Measurements from ENCODE around the gene EMSY. TPM values are rescaled to one million over a fixed set of nuclear protein-coding genes. Genes with fewer than 3 reads are reported as not detected.

Gene EMSY
- total and polyA plus RNA-seq, 2 donors (not counting 1 experiment from before 2014, with no cell fraction given): 27.4 to 59.7 TPM

DNA sequence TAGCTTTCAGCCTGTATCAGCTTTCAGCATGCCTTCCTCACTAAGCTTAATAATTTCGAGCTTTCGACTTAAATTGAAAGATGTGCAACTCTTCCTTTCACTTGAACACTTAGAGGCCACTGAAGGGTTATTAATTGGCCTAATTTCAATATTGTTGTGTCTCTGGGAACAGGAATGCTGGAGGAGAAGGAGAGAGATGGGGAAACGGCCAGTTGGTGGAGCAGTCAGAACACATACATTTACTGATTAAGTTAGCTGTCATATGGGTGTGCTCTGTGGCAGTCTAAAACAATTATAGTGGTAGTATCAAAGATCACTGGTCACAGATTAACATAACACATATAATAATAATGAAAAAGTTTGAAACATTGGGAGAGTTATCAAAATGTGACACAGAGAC, 119.5 kb downstream of the EMSY start:
- Histone ChIP-seq H3K79me2 (ENCODE audit: control insufficient read depth, insufficient read depth, low read length) (no peaks in the 10 kb centered on the region), H3K27ac (ENCODE audit: low read length in 2 of 2) (no peak overlapping the region), H3K27me3 (replicated peaks in 1 of 4; ENCODE audit: control extremely low read depth in 1 of 4, control insufficient read depth in 3 of 4, insufficient read depth in 4 of 4, low read length in 3 of 4) (peaks cover 0 to 17% (median 6%) of the 10 kb centered on the region in 4 experiments), H2AFZ (ENCODE audit: insufficient read depth, low read depth, low read length, poor library complexity, severe bottlenecking) (no peak overlapping the region), H3K36me3 (replicated peaks in 1 of 2; ENCODE audit: control extremely low read depth in 1 of 2, control insufficient read depth in 1 of 2, extremely low read depth in 1 of 2, insufficient read depth in 2 of 2, low read length in 1 of 2) (no peaks in the 10 kb centered on the region), H3K9ac (ENCODE audit: low read length) (no peak overlapping the region), H4K20me1 (ENCODE audit: control insufficient read depth, insufficient read depth, low read length, poor library complexity, severe bottlenecking) (no peaks in the 10 kb centered on the region), H3K4me2 (replicated peaks; ENCODE audit: low read depth, low read length, poor library complexity, severe bottlenecking) (no peak overlapping the region), H3K9me3 (ENCODE audit: control extremely low read depth in 1 of 3, control insufficient read depth in 2 of 3, insufficient read depth in 1 of 3, low read length in 2 of 3) (no peaks in the 10 kb centered on the region), H3K4me3 (ENCODE audit: control extremely low read depth in 1 of 5, extremely low read depth in 1 of 5, insufficient read depth in 1 of 5, low read depth in 2 of 5, low read length in 4 of 5) (no peak overlapping the region), H3K4me1 (ENCODE audit: control insufficient read depth in 2 of 2, insufficient read depth in 2 of 2, low read length in 2 of 2) (no peaks in the 10 kb centered on the region)
- intact Hi-C loops (cut with micrococcal nuclease): no loop called here
- POLR2A ChIA-PET: no interaction called here
- H3K4me3 Mint-ChIP-seq: no peak overlapping the region
- no peaks in the 10 kb centered on the region for H3K9me3 Mint-ChIP-seq (ENCODE audit: insufficient read depth)
- no peak overlapping the region for H3K27ac Mint-ChIP-seq
- H3K27me3 Mint-ChIP-seq: peaks cover 31% of the 10 kb centered on the region
- TF ChIP-seq EZH2 (IDR thresholded peaks at IDR 0.05; ENCODE audit: borderline replicate concordance, insufficient read depth, low read depth, low read length, poor library complexity, severe bottlenecking) (no peak), CTCF (IDR thresholded peaks at IDR 0.05) (no peak)
- DNase-seq (no peak), ATAC-seq (ENCODE audit: low read depth) (no peak)
- peaks cover 1% of the 10 kb centered on the region for H3K4me1 Mint-ChIP-seq
- CTCF ChIA-PET: interaction anchor here (1.0 kb wide), 1 partner anchor 9 kb away, joined by 3 read pairs; no protein-coding TSS in a partner anchor
- no CpG with 5 or more reads among the region's 3 CpGs for WGBS (ENCODE audit: insufficient coverage)

DNA sequence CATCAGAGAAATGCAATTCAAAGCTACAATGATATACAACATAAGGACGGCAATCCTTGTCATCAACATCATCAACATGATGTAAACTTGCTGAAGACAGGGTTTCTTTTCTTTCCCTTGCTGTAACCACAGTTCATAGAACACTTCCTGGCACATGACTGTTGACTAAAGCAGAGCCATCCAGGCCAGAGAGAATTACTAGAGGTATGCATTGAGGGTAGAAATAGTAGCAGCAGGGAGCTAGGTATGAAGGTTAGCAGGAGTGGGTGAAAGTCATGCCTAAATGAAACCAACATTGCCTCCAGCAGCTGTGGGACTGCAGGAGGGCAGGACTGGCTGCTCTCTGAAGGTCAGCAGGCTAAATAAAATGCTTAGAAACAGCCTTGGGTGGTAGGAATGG, 122.0 kb downstream of the EMSY start:
- DNase-seq: no peak
- CTCF ChIA-PET: interaction anchor here (0.7 kb wide), 1 partner anchor 115 kb away, joined by 3 read pairs; no protein-coding TSS in a partner anchor
- Histone ChIP-seq H3K27me3 (replicated peaks in 1 of 4; ENCODE audit: control extremely low read depth in 1 of 4, control insufficient read depth in 3 of 4, insufficient read depth in 4 of 4, low read length in 3 of 4) (peaks cover 0 to 9% (median 4%) of the 10 kb centered on the region in 4 experiments), H3K36me3 (replicated peaks in 1 of 2; ENCODE audit: control extremely low read depth in 1 of 2, control insufficient read depth in 1 of 2, extremely low read depth in 1 of 2, insufficient read depth in 2 of 2, low read length in 1 of 2) (no peaks in the 10 kb centered on the region), H3K9me3 (ENCODE audit: control extremely low read depth in 1 of 3, control insufficient read depth in 2 of 3, insufficient read depth in 1 of 3, low read length in 2 of 3) (peaks cover 0 to 1% (median 0%) of the 10 kb centered on the region in 3 donors), H3K4me3 (ENCODE audit: control extremely low read depth in 1 of 5, extremely low read depth in 1 of 5, insufficient read depth in 1 of 5, low read depth in 2 of 5, low read length in 4 of 5) (no peak overlapping the region), H3K9ac (ENCODE audit: low read length) (no peak overlapping the region), H3K27ac (ENCODE audit: low read length in 2 of 2) (no peak overlapping the region), H3K4me1 (ENCODE audit: control insufficient read depth in 2 of 2, insufficient read depth in 2 of 2, low read length in 2 of 2) (no peaks in the 10 kb centered on the region), H2AFZ (ENCODE audit: insufficient read depth, low read depth, low read length, poor library complexity, severe bottlenecking) (no peak overlapping the region), H3K4me2 (replicated peaks; ENCODE audit: low read depth, low read length, poor library complexity, severe bottlenecking) (no peak overlapping the region), H4K20me1 (ENCODE audit: control insufficient read depth, insufficient read depth, low read length, poor library complexity, severe bottlenecking) (no peaks in the 10 kb centered on the region), H3K79me2 (ENCODE audit: control insufficient read depth, insufficient read depth, low read length) (no peaks in the 10 kb centered on the region)
- POLR2A ChIA-PET: no interaction called here
- Mint-ChIP-seq H3K27me3 (peaks cover 21% of the 10 kb centered on the region), H3K9me3 (ENCODE audit: insufficient read depth) (no peaks in the 10 kb centered on the region), H3K27ac (no peak overlapping the region), H3K4me1 (peaks cover 1% of the 10 kb centered on the region), H3K4me3 (no peak overlapping the region)
- 33% methylated on average over 1 of the region's 1 CpG for WGBS (ENCODE audit: insufficient coverage)
- no peak for ATAC-seq (ENCODE audit: low read depth)
- TF ChIP-seq CTCF (IDR thresholded peaks at IDR 0.05) (no peak), EZH2 (IDR thresholded peaks at IDR 0.05; ENCODE audit: borderline replicate concordance, insufficient read depth, low read depth, low read length, poor library complexity, severe bottlenecking) (no peak)
- intact Hi-C loops (cut with micrococcal nuclease): no loop called here
